Activated CD4-positive, alpha-beta T cell treated with anti-CD3 and anti-CD28 coated beads for 24 hours (primary cell): ENCODE results near the gene CCDC7.
"Not testable (repeated sequence)": the region's sequence is repeated elsewhere in the genome, so short reads cannot be mapped to it uniquely, and the experiment has no call there.

ENCODE experiments used
- DNase-seq, 2 donors: peaks; one replicate each; pipeline ENCODE4 v3.0.0-alpha.2; 2020; ENCODE audit warnings: low read depth in 2 of 2

The CCDC7 gene

GRCh38 chr10:32445740-32446535 lies at the start of gene CCDC7:
TSS of gene CCDC7 (plus strand) at chr10:32446140. CDS start at chr10:32451643, 5,503 bp downstream.
- DNase-seq, result peak; percentile 67 to 71

GRCh38 chr10:32397163-32397562 lies 48.8 kb upstream of the CCDC7 start:
- not testable (repeated sequence) for DNase-seq

- DNase-seq, result not testable (repeated sequence)
Observed at GRCh38 chr10:32399720-32400119, 46.2 kb upstream of the CCDC7 start.

- DNase-seq, result no peak
Observed at GRCh38 chr10:32400961-32401360, 45.0 kb upstream of the CCDC7 start.

- no peak for DNase-seq
Observed at GRCh38 chr10:32402499-32402898, 43.4 kb upstream of the CCDC7 start.

- DNase-seq, result no peak
Observed at GRCh38 chr10:32403091-32403490, 42.8 kb upstream of the CCDC7 start.

GRCh38 chr10:32408690-32409089 lies 37.2 kb upstream of the CCDC7 start:
- no peak for DNase-seq

GRCh38 chr10:32409741-32410140 lies 36.2 kb upstream of the CCDC7 start:
- no peak for DNase-seq

GRCh38 chr10:32410569-32410968 lies 35.4 kb upstream of the CCDC7 start:
- DNase-seq, result no peak

- no peak for DNase-seq
Observed at GRCh38 chr10:32411797-32412498, 34.0 kb upstream of the CCDC7 start.

GRCh38 chr10:32412499-32412853 lies 33.5 kb upstream of the CCDC7 start:
- DNase-seq, result no peak

- DNase-seq, result peak; percentile 18 to 27
Observed at GRCh38 chr10:32413513-32413912, 32.4 kb upstream of the CCDC7 start.

GRCh38 chr10:32415361-32415760 lies 30.6 kb upstream of the CCDC7 start:
- DNase-seq, result no peak

GRCh38 chr10:32417911-32418547 lies 27.9 kb upstream of the CCDC7 start:
- DNase-seq, result no peak

- DNase-seq, result no peak
Observed at GRCh38 chr10:32418572-32418971, 27.4 kb upstream of the CCDC7 start.

- no peak for DNase-seq
Observed at GRCh38 chr10:32419615-32420014, 26.3 kb upstream of the CCDC7 start.

- no peak for DNase-seq
Observed at GRCh38 chr10:32426186-32426585, 19.8 kb upstream of the CCDC7 start.

GRCh38 chr10:32433542-32433941 lies 12.4 kb upstream of the CCDC7 start:
- no peak for DNase-seq

- DNase-seq, result no peak
Observed at GRCh38 chr10:32436215-32436614, 9.7 kb upstream of the CCDC7 start.

GRCh38 chr10:32437334-32437733 lies 8.6 kb upstream of the CCDC7 start:
- no peak for DNase-seq

GRCh38 chr10:32445036-32445435 lies 904 bp upstream of the CCDC7 start:
- DNase-seq, result no peak

GRCh38 chr10:32446536-32447406 lies 831 bp downstream of the CCDC7 start:
- DNase-seq, result no peak
